Thoracic aorta (tissue), 2 donors: ENCODE data around the gene SHANK2. TPM values are rescaled to one million over a fixed set of nuclear protein-coding genes. Genes with fewer than 3 reads are reported as not detected.

Source experiments
- ATAC-seq: fragments of 150-250 bp; one replicate; pipeline ENCODE4 v1.8.0; 2017; ENCODE audit warnings: low read depth; ENCODE audit not compliant: insufficient number of reproducible peaks, low FRiP score
- DNase-seq: peaks from one replicate; pipeline ENCODE4 v3.0.0-alpha.2; 2020; ENCODE audit warnings: low spot score
- H3K27ac ChIP-seq, 2 donors: fragments of 200-600 bp; sonication (generic); 1 replicate in 1 of 2; 2 replicates in 1 of 2; pipeline ENCODE4 v1.5.1; 2016; ENCODE audit warnings: mild to moderate bottlenecking in 2 of 2, moderate library complexity in 2 of 2
- H3K27me3 ChIP-seq: fragments of 200-600 bp; sonication (generic); replicated peaks from 2 replicates; pipeline ENCODE4 v1.6.0; 2016; ENCODE audit warnings: mild to moderate bottlenecking; ENCODE audit not compliant: insufficient read depth
- H3K36me3 ChIP-seq: fragments of 200-600 bp; sonication (generic); one replicate; pipeline ENCODE4 v1.5.1; 2016
- H3K4me1 ChIP-seq, 2 donors: fragments of 200-600 bp; sonication (generic); 1 replicate in 1 of 2; 2 replicates in 1 of 2; pipeline versions ENCODE4 v1.5.1 to v1.6.0; 2016; ENCODE audit warnings: low read depth in 2 of 2, mild to moderate bottlenecking in 1 of 2; ENCODE audit not compliant: control insufficient read depth in 1 of 2
- H3K4me3 ChIP-seq: fragments of 200-600 bp; sonication (generic); 2 replicates; pipeline ENCODE4 v1.5.1; 2016; ENCODE audit warnings: mild to moderate bottlenecking
- H3K9me3 ChIP-seq: fragments of 200-600 bp; sonication (generic); 2 replicates; pipeline ENCODE4 v1.5.1; 2016
- CTCF ChIP-seq: fragments of 200-600 bp; sonication (generic); IDR thresholded peaks from one replicate; pipeline ENCODE4 v1.5.1; 2019; ENCODE audit warnings: antibody characterized with exemption
- total RNA-seq, 2 donors: library from RNA; depleted of rRNA; stranded (reverse); fragments of >200 nt; gene quantifications; one replicate each; pipeline versions ENCODE4 v1.1.0 to v1.2.3, GENCODE V29; 2016

SHANK2 gene
- total RNA-seq, 2 donors from 2014 or later = 0.99 TPM; not detected in 1

GRCh38 chr11:71250523-71251150, 1.7 kb downstream of the SHANK2 start:
- no peak overlapping the region for H3K27ac ChIP-seq
- no peaks in the 10 kb centered on the region for H3K36me3 ChIP-seq
- H3K9me3 ChIP-seq = no peaks in the 10 kb centered on the region
- peaks cover 5% of the 10 kb centered on the region for H3K27me3 ChIP-seq
- no peak for TF ChIP-seq CTCF
- no peak overlapping the region for H3K4me3 ChIP-seq
- peaks cover 16 to 29% of the 10 kb centered on the region in 2 donors for H3K4me1 ChIP-seq
- ATAC-seq (no peak), DNase-seq (no peak)

GRCh38 chr11:71249301-71249700, 3.1 kb downstream of the SHANK2 start:
- no peaks in the 10 kb centered on the region for H3K36me3 ChIP-seq
- no peak for ATAC-seq
- TF ChIP-seq CTCF = no peak
- no peaks in the 10 kb centered on the region for H3K9me3 ChIP-seq
- no peak for DNase-seq
- no peak overlapping the region for H3K4me3 ChIP-seq
- no peak overlapping the region for H3K27ac ChIP-seq
- H3K4me1 ChIP-seq = peaks cover 16 to 29% of the 10 kb centered on the region in 2 donors
- H3K27me3 ChIP-seq = peaks cover 5% of the 10 kb centered on the region

GRCh38 chr11:71248656-71249055, 3.7 kb downstream of the SHANK2 start:
- Histone ChIP-seq H3K4me1 (peaks cover 16 to 29% of the 10 kb centered on the region in 2 donors), H3K27me3 (peaks cover 5% of the 10 kb centered on the region), H3K4me3 (no peak overlapping the region), H3K27ac (no peak overlapping the region), H3K36me3 (no peaks in the 10 kb centered on the region), H3K9me3 (no peaks in the 10 kb centered on the region)
- no peak for DNase-seq
- no peak for ATAC-seq
- no peak for TF ChIP-seq CTCF

GRCh38 chr11:71248251-71248570, 4.2 kb downstream of the SHANK2 start:
- DNase-seq (no peak), ATAC-seq (no peak)
- Histone ChIP-seq H3K4me3 (no peak overlapping the region), H3K27ac (no peak overlapping the region), H3K4me1 (peaks cover 16 to 26% of the 10 kb centered on the region in 2 donors), H3K27me3 (peaks cover 5% of the 10 kb centered on the region), H3K9me3 (no peaks in the 10 kb centered on the region), H3K36me3 (no peaks in the 10 kb centered on the region)
- no peak for TF ChIP-seq CTCF

GRCh38 chr11:71247551-71248250, 4.7 kb downstream of the SHANK2 start:
- H3K27ac ChIP-seq = no peak overlapping the region
- peaks cover 12 to 21% of the 10 kb centered on the region in 2 donors for H3K4me1 ChIP-seq
- TF ChIP-seq CTCF = no peak
- DNase-seq (no peak), ATAC-seq (no peak)
- no peak overlapping the region for H3K4me3 ChIP-seq
- H3K9me3 ChIP-seq = no peaks in the 10 kb centered on the region
- peaks cover 5% of the 10 kb centered on the region for H3K27me3 ChIP-seq
- no peaks in the 10 kb centered on the region for H3K36me3 ChIP-seq
